Measurements from ENCODE around the gene RRM1.

- no peak for TF ChIP-seq EZH2 (IDR thresholded peaks at IDR 0.05)
- TF ChIP-seq POLR2AphosphoS5 (IDR thresholded peaks at IDR 0.05; ENCODE audit: borderline replicate concordance, low read depth, low read length), result no peak
Measured at GRCh38 chr11:4180441-4181183, 86.0 kb downstream of the RRM1 start.

Measured in SK-N-MC (cell line).